Retinal pigment epithelial cell (primary cell): Measurements from ENCODE around the gene C13orf42.

ENCODE experiments used
- DNase-seq: peaks from one replicate; pipeline ENCODE4 v3.0.0-alpha.2; 2010; ENCODE audit warnings: low read depth
- H3K4me3 ChIP-seq: 2 replicates; pipeline ENCODE4 v1.5.1; 2011; ENCODE audit warnings: mild to moderate bottlenecking, low read length, control low read depth, moderate library complexity
- CTCF ChIP-seq: conservative IDR thresholded peaks from 2 replicates; pipeline ENCODE4 v1.5.1; 2011; ENCODE audit warnings: low read depth, low read length, control low read depth, inconsistent platforms

C13orf42 gene

GRCh38 chr13:51146667-51147066, 35.6 kb upstream of the C13orf42 start:
- DNase-seq, result no peak
- H3K4me3 ChIP-seq, result no peak overlapping the region
- TF ChIP-seq CTCF, result no peak

DNA sequence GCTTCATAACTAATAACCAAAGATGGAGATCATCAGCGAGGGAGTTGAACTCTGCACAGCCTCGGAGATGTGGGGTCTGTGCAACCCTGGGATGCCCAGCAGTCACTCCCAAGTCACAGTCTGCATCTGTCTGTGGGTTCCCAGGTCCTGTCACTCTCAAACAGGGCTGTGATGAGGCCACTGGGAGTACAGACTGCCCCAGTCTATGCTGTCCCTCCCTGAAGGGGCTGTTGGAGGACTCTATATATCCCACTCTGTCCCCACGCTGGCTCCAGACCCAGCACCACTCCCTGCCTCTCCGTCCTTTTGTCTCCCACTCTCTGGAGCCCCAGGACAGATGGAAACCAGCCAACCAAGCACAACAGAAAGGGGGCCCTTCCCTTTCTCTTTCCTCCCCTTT, 26.2 kb upstream of the C13orf42 start:
- TF ChIP-seq CTCF, result no peak
- no peak overlapping the region for H3K4me3 ChIP-seq
- DNase-seq, result no peak

GRCh38 chr13:51136276-51136980, 25.4 kb upstream of the C13orf42 start:
- DNase-seq, result no peak
- no peak for TF ChIP-seq CTCF
- H3K4me3 ChIP-seq, result no peak overlapping the region

DNA sequence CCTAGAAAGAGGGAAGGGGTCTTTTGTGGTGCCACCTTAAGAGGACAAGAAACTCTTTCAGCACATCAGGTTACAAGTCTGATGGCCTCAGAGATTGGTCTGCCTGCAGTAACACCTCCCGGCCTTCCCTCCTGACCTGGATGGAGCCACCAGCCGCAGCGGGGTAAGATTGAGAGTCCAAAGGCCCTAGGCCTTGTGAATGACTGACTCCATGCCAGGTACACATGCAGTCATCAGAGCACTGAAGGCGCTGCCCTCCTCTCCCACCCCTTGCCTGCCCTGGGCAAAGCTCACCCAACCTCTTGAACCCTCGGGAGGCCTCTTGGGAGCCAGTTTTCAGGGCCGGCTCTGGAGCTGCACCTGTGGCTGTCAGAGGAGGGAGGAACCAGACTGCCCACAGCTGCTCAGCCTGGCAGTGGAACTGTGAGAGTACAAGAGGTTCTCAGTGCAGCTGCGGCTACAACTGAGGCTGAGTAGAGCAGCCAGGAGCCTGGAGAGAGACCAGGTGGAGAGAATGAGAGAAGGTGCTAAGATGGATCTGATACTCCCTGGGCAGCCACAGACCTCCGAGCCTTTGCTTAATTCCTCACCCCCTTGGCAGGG, 23.8 kb upstream of the C13orf42 start:
- H3K4me3 ChIP-seq, result no peak overlapping the region
- no peak for DNase-seq
- TF ChIP-seq CTCF, result no peak

DNA sequence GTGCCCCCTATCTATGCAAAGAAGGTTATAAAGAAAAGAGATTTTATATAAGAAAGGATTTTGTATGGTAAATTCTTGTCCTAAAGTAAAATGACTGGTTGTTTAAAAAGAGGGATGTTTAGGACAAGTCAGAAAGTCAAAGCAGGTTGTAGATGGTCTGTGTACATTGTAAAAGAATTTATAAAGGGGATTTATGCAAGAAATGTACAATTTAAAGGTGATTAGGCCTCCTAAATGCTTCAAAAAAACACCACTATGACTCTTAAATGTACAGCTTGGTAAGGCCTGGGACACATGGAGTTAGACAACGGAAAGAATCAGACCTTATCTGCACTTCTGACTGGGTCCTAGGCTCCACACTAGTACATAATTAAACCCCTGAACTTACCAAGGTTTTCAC, 19.3 kb upstream of the C13orf42 start:
- no peak for TF ChIP-seq CTCF
- no peak overlapping the region for H3K4me3 ChIP-seq
- DNase-seq, result no peak

DNA sequence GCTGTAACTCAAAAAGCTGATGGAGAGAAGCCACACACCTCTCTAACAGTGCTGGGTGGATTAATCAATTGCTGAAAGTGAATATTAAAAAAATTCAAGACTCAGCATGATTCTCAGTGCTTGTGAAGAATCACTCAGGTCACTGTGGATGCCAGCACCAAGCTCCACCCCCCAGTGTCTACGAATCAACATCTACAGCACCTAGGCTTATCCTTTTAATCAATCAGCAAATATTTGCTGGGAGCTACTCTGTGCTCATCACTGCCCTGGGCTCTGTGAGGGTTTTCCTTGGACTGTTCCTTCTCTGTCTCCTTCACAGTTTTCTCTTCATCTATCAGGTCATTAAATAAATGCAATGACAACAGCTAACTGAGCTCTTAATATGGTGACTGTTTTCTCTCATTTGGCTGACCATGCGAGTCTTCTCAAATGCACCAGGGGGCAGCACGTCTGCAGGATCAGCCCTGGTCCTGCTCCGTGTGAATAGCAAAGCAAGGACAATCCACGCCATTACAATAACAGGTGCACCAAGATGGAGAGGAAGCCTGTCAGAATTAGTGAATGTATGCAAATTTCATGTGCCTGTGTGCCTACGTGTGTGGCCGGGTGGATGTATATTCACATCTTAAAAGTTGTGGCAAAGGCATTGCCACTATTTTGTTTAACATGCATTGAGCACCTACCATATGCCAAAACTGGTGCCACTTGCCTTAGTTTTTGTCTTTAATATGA, 14.6 kb upstream of the C13orf42 start:
- H3K4me3 ChIP-seq, result no peak overlapping the region
- DNase-seq, result peak; percentile 24
- TF ChIP-seq CTCF, result peak; percentile 86
